ENCODE measurements around the gene GATC.
"Not testable (repeated sequence)": the region's sequence is repeated elsewhere in the genome, so short reads cannot be mapped to it uniquely, and the experiment has no call there.

GATC gene

DNA sequence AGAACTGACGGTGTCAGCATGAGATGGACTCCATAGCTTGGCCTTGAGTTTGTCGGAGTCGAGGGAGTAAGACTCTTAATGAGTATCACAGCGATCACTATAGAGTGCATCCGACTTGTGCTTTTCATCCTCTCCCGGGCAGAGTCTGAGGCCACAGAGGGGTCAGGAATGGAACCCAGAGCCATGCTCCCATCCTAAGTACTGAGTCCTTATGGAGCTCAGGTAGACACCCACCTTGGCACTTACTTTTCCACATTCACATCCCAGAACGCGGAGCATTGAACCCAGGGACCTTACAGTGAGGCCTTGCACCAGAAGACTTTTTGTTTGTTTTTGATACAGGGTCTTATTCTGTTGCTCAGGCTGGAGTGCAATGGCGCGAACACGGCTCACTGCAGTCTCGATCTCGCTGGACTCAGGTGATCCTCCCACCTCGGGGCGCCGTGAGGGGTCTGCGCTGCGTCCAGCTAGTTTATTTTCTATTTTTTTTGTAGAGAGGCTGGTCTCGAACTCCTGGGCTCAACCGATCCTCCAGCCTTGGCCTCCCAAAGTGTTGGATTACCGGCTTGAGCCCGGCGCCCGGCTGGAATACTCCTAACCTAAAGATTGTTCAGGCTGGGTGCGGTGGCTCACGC is 24.0 kb downstream of the GATC start:
- no peak for DNase-seq

- DNase-seq, result no peak
These were observed 26.3 kb downstream of the GATC start for GRCh38 chr12:120472521-120472920.

DNA sequence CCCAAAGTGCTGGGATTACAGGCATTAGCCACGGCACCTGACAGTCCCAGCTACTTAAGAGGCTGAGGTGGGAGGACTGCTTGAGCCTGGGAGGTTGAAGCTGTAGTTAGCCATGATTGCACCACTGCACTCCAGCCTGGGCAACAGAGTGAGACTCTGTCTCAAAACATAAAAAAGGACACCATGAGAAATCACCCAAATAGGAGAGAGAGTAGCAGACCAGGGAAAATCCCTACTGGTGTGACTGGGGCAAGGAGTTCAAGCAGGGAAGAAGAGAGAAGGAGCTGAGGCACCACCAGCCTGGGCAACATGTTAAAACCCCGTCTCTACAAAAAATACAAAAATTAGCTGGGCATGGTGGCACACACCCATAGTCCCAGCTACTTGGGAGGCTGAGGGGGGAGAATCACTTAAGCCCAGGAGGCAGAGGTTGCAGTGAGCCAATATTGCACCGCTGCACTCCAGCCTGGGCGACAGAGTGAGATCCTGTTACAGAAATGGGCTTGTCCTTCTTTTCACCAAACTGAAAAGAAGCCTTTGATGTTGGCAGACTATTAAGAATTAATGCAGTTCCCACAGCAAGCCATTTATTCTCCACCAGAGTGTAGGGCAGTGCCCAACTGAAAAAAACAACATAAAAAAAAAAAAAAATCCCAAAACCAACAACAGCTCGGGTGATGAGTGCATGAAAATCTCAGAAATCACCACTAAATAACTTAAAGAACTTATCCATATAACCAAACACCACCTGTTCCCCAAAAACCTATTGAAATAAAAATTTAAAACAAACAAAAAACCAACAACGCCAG is 27.8 kb downstream of the GATC start:
- no peak for DNase-seq

GRCh38 chr12:120474616-120474960 is 28.3 kb downstream of the GATC start:
- DNase-seq, result no peak

- no peak for DNase-seq
These were observed 29.4 kb downstream of the GATC start for GRCh38 chr12:120475643-120476042.

DNA sequence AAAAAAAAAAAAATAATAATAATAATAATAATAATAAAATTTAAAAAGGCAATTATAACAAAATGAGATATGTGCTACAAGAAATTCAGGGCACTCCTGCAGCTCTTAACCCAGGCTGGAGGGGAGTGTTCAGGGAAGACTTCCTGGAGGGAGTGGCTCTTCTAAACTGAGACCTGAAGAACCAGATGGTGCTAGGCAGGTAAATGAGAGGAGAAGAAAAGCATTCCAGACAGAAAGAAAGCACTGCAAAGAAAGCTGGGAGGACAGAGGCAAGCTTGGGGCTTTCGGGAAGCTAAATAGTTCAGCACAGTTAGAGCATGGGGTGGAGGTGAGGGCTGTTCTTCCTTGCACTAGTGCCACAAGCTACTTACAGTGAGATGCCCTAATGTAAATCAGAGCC is 33.2 kb downstream of the GATC start:
- DNase-seq, result no peak

DNA sequence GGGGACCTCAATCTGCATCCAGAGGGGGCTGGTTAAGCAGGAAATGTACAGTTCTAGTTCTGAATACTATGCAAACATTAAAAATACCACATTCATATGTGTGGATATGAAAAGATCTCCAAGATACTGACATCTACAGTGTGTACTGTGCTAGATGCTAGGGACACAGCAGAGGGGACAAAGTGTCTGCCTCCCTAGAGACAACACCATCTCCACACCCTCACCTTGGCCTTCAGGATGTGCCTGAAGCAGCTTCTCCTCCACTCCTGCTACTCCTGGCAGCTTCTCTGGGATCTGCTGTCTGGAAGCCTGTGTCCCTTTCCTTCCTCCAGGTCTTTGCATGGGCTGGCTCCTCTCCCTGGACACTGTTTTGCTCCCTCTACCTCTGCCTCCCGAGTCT is 34.0 kb downstream of the GATC start:
- no peak for DNase-seq

- no peak for DNase-seq
These were observed 35.0 kb downstream of the GATC start for GRCh38 chr12:120481022-120481767.

DNA sequence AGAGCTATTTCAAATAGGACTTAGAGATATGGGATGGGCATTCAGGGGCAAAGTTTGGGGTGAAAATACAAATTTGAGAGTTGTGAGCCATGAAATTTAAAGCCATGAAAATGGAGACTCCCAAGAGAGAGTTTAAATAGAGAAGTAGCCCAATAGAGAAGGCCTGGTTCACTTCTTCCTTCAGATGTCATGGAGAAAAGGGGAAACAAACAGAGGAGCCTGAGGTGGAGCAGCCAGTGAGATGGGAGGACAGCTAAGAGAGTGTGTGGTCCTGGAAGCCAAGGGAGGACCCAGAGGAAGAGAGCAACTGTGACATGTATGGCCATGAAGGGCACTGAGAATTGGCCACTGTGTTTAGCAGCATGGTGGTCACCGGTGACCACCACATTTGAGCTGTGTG is 37.4 kb downstream of the GATC start:
- no peak for DNase-seq

GRCh38 chr12:120485961-120486881 is 40.0 kb downstream of the GATC start:
- DNase-seq, result no peak

DNA sequence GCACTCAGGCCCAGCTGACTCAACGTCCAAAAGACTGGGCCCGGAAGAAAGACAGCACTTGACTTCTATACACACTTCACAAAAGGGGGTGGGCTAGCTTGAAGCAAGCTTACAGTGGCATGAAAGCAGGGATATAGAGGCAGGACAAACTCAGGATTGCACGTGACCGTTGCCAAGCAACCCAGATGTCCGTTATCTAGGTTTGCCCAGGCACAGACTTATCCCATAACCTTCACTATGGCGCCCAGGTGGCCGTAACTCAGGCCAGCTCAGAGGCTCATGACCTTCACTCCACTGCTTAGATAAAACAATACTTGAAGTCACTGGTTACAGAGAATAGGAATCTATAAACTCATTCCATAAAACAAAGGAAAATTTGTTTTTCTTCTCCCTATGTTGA is 41.3 kb downstream of the GATC start:
- DNase-seq, result not testable (repeated sequence)

- no peak for DNase-seq
These were observed 41.9 kb downstream of the GATC start for GRCh38 chr12:120488057-120488640.

DNA sequence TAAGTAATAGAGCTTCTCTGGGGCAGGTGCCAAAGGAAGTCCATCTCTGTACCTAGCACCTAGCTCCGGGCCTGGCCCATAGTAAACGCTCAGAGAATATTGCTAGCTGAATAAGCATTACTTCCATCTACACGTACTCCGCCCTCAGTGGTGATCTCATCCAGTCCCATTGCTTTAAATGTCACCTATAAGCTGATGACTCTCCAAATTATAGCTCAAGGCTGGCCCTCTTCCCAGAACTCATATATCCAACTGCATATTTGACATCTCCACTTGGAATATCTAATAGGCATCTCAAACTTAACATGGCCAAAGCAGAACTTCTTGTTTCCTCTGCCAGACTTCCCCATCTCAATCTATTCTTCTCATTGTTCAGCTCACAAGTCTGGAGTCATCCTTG is 42.8 kb downstream of the GATC start:
- DNase-seq, result no peak

DNA sequence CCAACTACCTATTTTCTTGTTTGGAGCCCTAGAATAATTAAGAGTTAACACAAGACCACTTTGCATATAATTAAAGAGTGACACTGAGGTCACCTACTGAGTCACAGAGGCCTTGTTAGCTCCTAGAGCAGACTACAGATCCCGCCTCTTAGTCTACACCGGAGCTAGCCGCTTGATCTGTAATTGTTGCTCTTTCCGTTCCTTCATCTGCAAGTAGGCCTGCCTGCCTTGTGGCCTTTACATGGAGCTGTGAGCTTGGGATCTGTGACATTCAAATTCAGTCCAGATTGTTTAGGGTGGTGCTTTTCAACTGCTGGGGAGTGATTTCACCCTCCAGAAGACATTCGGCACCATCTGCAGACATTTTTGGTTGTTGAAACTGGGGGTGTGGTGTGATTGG is 44.1 kb downstream of the GATC start:
- DNase-seq, result no peak

GRCh38 chr12:120490833-120491512 is 44.7 kb downstream of the GATC start:
- no peak for DNase-seq

DNA sequence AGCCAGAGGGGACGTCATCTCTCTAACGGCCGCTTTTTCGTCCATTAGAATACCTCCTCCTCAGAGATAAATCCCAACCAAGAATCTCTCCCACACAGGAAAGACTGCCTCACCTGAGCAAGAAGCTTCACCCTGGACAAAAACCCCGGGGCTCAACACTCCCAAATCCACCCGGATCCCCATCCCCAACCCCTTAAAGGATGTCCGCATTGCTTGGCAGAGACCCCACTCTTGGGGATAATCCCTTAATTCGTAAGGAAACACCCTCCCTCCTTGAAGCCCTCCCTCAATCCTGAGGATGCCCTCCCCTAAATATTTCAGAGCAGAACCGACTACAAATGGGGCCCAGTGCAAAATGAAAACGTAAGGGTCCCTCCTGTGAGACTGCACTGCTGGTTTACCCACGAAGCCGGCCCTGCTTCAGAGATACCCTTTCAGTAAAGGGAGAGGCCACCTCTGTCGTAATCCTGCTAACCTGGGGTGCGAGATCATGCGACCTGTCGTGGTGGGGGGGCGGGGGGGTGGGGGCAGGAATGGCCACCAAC is 49.0 kb downstream of the GATC start:
- DNase-seq, result no peak

DNA sequence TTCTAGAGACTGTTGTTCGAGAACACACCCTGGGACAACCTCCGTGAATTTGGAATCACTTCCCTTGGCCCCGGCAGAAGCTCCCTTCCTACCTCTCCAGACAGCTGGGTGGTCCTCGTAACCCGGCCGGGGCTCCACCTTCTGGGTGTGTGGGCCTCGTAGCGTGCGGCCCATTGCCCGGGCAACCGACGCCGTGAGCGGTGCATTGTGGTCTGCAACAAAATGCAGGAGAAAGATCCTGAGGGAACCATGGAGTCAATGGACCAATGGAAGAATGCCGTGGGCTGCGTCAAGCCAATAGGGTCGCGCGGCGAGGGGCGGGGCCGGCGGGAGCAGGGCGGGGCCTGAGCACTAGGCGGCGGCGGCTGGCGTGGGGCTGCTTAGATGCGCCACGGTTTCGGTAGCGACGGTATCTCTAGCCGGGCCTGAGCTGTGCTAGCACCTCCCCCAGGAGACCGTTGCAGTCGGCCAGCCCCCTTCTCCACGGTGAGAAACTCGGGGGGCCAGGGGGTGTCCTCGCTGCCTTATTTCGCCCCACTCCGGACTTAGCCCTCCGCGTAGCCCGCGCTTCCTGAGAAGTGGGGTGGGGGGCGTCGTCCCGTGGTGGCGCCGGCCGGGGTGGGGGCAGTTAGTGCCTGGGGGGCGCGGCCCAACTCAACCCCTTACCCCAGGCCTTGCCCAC is 49.6 kb downstream of the GATC start, which contains the start of gene DYNLL1:
TSS of gene DYNLL1 (plus strand) at position 383 of the 682 bp plus-strand sequence. CDS start 309 bp downstream, outside the sequence.
- peak; percentile 97 for DNase-seq

DNA sequence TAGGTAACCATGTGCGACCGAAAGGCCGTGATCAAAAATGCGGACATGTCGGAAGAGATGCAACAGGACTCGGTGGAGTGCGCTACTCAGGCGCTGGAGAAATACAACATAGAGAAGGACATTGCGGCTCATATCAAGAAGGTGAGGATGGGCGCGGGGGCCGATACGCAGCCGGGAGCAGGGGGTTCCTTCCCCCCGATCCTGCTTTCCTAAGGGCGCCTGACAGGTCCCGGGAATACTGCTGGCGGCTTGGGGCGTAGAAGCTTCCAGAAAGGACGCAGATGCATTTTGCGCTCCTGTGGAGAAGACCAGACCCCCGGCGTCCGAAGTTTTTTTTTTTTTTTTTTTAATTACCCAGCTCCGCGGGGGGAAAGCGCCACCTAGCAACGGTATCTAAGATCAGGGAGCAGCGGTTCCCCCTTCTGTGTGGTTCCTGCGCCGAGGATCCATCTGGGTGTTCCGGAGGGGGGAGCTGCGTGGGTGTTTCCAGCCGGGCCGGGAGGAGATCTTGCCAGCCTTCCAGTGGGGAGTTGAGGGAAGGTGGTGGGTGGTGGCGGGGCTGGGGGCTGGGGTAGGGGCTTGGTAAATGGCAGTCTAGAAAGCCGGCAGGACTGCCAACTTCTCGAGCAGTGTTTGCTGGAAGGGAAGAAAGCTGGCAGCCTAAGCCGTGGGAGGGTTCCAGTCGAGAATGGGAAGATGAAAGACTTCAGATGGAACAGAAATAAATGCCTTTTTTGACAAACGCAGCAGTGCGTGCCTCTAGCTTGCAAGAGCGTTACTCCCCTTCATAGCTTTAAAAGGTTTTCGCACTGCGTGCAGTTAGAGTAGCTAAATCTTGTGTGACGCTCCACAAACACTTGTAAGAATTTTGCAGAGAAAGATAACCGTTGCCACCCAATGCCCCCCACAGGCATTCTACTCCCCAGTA is 50.4 kb downstream of the GATC start:
- DNase-seq, result peak; percentile 29

DNA sequence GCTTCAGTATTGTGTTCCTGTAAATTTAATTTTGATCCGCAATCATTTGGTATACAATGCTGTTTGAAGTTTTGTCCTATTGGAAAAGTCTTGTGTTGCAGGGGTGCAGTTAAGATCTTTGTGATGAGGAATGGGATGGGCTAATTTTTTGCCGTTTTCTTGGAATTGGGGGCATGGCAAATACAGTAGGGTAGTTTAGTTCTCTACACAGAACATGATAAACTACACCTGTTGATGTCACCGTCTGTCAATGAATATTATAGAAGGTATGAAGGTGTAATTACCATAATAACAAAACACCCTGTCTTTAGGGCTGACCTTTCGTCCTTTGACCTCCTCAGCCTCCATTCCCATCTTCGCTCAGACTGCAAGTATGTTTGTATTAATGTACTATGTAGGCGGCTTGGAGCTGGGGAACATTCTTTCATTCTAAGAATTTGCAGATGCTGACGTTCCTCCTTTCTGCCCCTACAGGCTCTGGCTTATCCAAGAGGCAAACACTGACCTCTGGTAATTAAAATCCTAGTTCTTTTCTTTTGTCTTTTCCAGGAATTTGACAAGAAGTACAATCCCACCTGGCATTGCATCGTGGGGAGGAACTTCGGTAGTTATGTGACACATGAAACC is 51.4 kb downstream of the GATC start:
- no peak for DNase-seq
